ENCODE data around the gene GPR52.

Gene GPR52

DNA sequence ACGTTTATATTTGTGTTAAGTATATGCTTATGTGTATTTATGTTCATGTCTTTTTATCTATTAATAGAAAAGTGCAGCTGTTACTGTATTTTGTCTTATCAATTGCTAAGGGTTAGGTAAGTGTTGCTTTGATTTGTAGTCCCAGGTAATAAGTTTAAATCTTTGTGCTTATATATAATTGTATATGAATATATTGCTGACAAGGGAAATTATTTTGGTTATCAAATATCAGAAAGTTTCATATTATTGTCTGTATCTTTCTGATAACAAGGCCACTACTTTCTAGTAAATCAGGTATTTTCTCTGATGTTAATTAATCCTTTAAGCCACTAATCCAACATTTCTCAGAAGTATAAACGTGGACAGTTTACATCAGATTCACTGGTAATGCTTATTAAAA, 21.3 kb downstream of the GPR52 start:
- Histone ChIP-seq H3K4me1 (no peaks in the 10 kb centered on the region), H3K9me3 (ENCODE audit: control insufficient read depth, low read length) (no peaks in the 10 kb centered on the region), H3K27me3 (ENCODE audit: control insufficient read depth, insufficient read depth, low read length) (no peaks in the 10 kb centered on the region), H3K4me2 (ENCODE audit: low read length) (no peak overlapping the region), H3K79me2 (no peaks in the 10 kb centered on the region), H2AFZ (no peak overlapping the region), H3K36me3 (ENCODE audit: control insufficient read depth, insufficient read depth, low read length) (no peaks in the 10 kb centered on the region), H3K27ac (no peak overlapping the region), H3K9ac (no peak overlapping the region), H3K4me3 (ENCODE audit: low read depth, low read length) (no peak overlapping the region)
- TF ChIP-seq, protein P1, sequence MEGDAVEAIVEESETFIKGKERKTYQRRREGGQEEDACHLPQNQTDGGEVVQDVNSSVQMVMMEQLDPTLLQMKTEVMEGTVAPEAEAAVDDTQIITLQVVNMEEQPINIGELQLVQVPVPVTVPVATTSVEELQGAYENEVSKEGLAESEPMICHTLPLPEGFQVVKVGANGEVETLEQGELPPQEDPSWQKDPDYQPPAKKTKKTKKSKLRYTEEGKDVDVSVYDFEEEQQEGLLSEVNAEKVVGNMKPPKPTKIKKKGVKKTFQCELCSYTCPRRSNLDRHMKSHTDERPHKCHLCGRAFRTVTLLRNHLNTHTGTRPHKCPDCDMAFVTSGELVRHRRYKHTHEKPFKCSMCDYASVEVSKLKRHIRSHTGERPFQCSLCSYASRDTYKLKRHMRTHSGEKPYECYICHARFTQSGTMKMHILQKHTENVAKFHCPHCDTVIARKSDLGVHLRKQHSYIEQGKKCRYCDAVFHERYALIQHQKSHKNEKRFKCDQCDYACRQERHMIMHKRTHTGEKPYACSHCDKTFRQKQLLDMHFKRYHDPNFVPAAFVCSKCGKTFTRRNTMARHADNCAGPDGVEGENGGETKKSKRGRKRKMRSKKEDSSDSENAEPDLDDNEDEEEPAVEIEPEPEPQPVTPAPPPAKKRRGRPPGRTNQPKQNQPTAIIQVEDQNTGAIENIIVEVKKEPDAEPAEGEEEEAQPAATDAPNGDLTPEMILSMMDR (IDR thresholded peaks at IDR 0.05), result no peak

DNA sequence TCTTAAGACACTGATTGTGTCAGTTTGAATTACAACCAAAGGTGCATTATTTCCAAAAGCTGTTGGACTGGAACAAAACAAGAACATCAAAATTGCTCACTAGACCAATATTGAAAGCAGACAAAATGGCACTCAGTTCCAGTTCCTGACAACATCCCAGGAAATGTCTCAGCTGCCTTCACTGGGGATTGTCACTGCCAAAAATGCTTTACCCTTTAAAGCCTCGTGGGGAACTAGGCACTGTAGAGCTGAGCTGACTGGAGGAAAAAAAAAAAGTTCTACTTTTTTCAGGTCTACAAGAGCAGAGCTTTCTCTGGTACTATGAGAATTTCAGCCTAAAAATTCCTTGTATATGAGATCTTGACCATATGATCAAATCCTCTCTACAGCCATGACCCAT, 21.9 kb downstream of the GPR52 start:
- H3K79me2 ChIP-seq, result no peaks in the 10 kb centered on the region
- H3K36me3 ChIP-seq (ENCODE audit: control insufficient read depth, insufficient read depth, low read length), result no peaks in the 10 kb centered on the region
- no peak overlapping the region for H2AFZ ChIP-seq
- H3K9ac ChIP-seq, result no peak overlapping the region
- TF ChIP-seq, protein P1 (IDR thresholded peaks at IDR 0.05), result no peak
- H3K27ac ChIP-seq, result no peak overlapping the region
- H3K27me3 ChIP-seq (ENCODE audit: control insufficient read depth, insufficient read depth, low read length), result no peaks in the 10 kb centered on the region
- no peak overlapping the region for H3K4me3 ChIP-seq (ENCODE audit: low read depth, low read length)
- H3K9me3 ChIP-seq (ENCODE audit: control insufficient read depth, low read length), result no peaks in the 10 kb centered on the region
- no peak overlapping the region for H3K4me2 ChIP-seq (ENCODE audit: low read length)
- no peaks in the 10 kb centered on the region for H3K4me1 ChIP-seq

GRCh38 chr1:174479281-174479680, 31.5 kb downstream of the GPR52 start:
- no peak overlapping the region for H3K4me2 ChIP-seq (ENCODE audit: low read length)
- TF ChIP-seq, protein P1 (IDR thresholded peaks at IDR 0.05), result no peak

DNA sequence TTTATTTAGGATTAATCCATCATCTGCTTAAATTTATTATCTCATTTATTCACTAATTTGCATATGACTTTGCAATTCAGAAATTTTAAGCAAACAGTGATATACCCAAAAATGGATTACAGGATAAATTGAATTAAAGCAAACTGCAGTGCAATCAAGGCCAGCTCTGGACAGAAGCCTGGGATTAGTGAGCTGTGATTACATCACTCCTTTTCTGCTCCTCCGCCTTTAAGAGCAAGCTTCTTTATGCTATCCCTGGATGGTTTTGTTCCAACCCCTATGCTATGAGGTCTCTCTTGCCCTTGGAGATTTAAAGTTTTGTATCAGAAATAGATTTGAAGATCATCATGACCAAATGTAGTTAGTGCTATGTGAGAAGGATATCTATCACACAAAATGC, 32.6 kb downstream of the GPR52 start:
- Histone ChIP-seq H3K27me3 (ENCODE audit: control insufficient read depth, insufficient read depth, low read length) (no peaks in the 10 kb centered on the region), H3K4me2 (ENCODE audit: low read length) (no peak overlapping the region), H3K36me3 (ENCODE audit: control insufficient read depth, insufficient read depth, low read length) (no peaks in the 10 kb centered on the region), H3K4me1 (no peaks in the 10 kb centered on the region), H3K79me2 (no peaks in the 10 kb centered on the region), H3K9ac (no peak overlapping the region), H3K27ac (no peak overlapping the region), H3K4me3 (ENCODE audit: low read depth, low read length) (no peak overlapping the region), H3K9me3 (ENCODE audit: control insufficient read depth, low read length) (no peaks in the 10 kb centered on the region), H2AFZ (no peak overlapping the region)
- TF ChIP-seq, protein P1 (IDR thresholded peaks at IDR 0.05), result no peak

More at GRCh38 chr1:174479281-174479680, 31.5 kb downstream of the GPR52 start:
- H3K27ac ChIP-seq, result no peak overlapping the region
- no peaks in the 10 kb centered on the region for H3K4me1 ChIP-seq
- H3K79me2 ChIP-seq, result no peaks in the 10 kb centered on the region
- no peak overlapping the region for H3K4me3 ChIP-seq (ENCODE audit: low read depth, low read length)
- H3K9ac ChIP-seq, result no peak overlapping the region
- H3K9me3 ChIP-seq (ENCODE audit: control insufficient read depth, low read length), result no peaks in the 10 kb centered on the region
- H2AFZ ChIP-seq, result no peak overlapping the region
- H3K36me3 ChIP-seq (ENCODE audit: control insufficient read depth, insufficient read depth, low read length), result no peaks in the 10 kb centered on the region
- no peaks in the 10 kb centered on the region for H3K27me3 ChIP-seq (ENCODE audit: control insufficient read depth, insufficient read depth, low read length)

GRCh38 chr1:174491606-174492005, 43.8 kb downstream of the GPR52 start:
- H3K9ac ChIP-seq, result no peak overlapping the region
- no peak overlapping the region for H3K4me3 ChIP-seq (ENCODE audit: low read depth, low read length)
- no peak overlapping the region for H2AFZ ChIP-seq
- H3K4me2 ChIP-seq (ENCODE audit: low read length), result no peak overlapping the region
- no peak overlapping the region for H3K27ac ChIP-seq
- no peaks in the 10 kb centered on the region for H3K4me1 ChIP-seq
- H3K79me2 ChIP-seq, result no peaks in the 10 kb centered on the region
- TF ChIP-seq, protein P1 (IDR thresholded peaks at IDR 0.05), result no peak
- H3K27me3 ChIP-seq (ENCODE audit: control insufficient read depth, insufficient read depth, low read length), result no peaks in the 10 kb centered on the region
- no peaks in the 10 kb centered on the region for H3K9me3 ChIP-seq (ENCODE audit: control insufficient read depth, low read length)
- H3K36me3 ChIP-seq (ENCODE audit: control insufficient read depth, insufficient read depth, low read length), result no peaks in the 10 kb centered on the region

Measured in parathyroid adenoma (tissue), 2 donors.